CD4-positive, alpha-beta T cell treated with Interleukin-15 for 1 hour (primary cell): ENCODE results near the gene ACAA2.

ENCODE experiments used
- DNase-seq: peaks from one replicate; pipeline ENCODE4 v3.0.0-alpha.2; 2020

The ACAA2 gene, protein sequence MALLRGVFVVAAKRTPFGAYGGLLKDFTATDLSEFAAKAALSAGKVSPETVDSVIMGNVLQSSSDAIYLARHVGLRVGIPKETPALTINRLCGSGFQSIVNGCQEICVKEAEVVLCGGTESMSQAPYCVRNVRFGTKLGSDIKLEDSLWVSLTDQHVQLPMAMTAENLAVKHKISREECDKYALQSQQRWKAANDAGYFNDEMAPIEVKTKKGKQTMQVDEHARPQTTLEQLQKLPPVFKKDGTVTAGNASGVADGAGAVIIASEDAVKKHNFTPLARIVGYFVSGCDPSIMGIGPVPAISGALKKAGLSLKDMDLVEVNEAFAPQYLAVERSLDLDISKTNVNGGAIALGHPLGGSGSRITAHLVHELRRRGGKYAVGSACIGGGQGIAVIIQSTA

GRCh38 chr18:49813319-49814146 lies at the start of gene ACAA2:
TSS of gene ACAA2 (minus strand) at chr18:49813533. CDS start at chr18:49813484, 49 bp downstream.
- peak; percentile 85 for DNase-seq

GRCh38 chr18:49862656-49863385 lies 49.5 kb upstream of the ACAA2 start:
- no peak for DNase-seq

DNA sequence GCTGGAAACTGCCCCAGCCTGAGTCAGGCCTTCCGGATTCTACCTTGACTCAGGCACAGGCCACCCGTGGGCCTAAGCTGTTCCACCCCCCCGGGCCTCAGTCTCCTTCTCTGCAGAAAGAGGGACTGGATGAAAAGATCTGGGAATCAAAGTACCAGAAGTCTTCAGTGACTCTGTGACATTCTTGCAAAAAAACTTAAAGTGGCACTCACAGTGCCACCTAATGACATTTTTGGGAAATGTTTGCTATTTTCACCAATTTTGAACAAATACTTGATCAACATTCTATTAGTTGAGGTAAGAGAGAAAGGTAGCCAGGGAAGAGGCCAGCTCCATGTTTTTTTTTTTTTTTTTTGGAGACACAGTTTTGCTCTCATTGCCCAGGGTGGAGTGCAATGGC lies 48.3 kb upstream of the ACAA2 start:
- DNase-seq: no peak

- DNase-seq: no peak
Measured at GRCh38 chr18:49859725-49860124, 46.4 kb upstream of the ACAA2 start.

- no peak for DNase-seq
Measured at GRCh38 chr18:49859021-49859359, 45.7 kb upstream of the ACAA2 start.

DNA sequence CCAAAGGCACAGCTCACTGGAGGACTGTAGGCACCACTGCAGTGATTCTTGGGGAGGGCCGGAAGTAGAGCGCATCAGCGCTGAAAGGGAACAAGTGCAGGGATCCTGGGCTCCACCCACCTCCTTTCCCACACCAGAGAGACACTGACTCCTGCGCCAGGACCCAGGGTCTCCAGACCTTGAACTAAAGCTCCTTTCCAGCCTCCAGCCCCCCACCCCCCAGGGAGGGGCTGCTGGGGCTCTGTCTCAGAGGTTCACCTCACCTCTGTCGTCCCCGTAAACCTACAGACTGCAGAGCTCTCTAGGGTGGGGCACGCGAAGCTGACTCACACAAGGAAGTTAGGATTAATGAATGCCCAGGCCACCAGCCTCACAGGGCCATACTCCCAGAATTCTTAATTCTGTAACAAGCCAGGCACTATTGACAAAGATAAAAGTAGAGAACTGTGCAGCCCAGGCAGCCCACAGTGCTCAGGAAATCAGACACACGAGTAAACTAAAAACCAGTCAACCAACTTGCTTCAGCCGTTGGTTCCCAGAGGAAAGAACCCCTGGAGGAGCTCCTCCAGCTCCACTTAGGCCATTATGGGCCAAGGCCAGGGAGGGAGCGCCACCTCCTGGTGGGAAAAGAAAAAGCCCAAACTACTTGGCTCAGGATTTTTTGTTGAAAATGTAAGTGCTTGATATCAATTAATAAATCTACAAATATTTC lies 45.1 kb upstream of the ACAA2 start:
- DNase-seq: no peak

DNA sequence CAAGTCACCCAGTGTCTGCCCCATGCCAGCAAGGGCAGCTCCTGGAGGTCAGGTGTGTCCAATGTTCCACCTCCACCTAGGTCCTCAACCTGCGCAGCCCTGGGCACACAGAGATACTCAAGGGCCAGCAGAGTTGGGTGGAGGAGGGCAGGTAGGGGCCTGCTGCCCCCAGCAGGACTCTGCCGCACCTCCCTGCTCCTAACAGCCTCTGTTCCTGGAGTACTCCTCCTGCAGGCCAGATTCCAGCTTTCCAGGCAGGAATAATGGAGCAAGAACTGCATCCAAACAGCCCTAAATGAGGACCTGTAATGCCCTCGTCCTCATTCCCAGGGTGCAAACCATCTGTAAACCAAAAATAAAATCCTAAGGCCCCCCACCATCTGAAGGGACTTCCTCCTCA lies 44.4 kb upstream of the ACAA2 start:
- no peak for DNase-seq

DNA sequence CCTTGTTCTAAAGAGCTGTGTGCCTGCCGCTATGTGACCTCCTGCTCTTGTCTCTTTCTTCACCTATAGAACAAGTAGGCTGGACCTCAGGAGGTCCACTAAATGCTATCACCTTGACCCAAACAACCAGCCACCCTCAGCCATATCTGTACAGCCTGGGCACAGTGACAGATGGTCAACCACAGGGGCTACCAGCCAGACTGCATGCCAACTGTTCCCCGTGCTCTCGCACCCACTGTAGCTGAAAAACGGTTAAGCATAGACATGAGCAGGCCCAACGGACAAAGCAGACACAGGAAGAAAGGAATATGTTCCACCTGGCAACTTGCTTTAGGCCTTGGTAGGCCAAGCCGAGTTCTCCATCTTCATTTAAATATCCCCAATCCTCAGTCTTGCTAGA lies 43.2 kb upstream of the ACAA2 start:
- no peak for DNase-seq

GRCh38 chr18:49855711-49856415 lies 42.5 kb upstream of the ACAA2 start:
- no peak for DNase-seq

GRCh38 chr18:49854681-49855080 lies 41.3 kb upstream of the ACAA2 start:
- no peak for DNase-seq

- DNase-seq: no peak
Measured at GRCh38 chr18:49853436-49853835, 40.1 kb upstream of the ACAA2 start.

- DNase-seq: no peak
Measured at GRCh38 chr18:49853011-49853410, 39.7 kb upstream of the ACAA2 start.

GRCh38 chr18:49851624-49852023 lies 38.3 kb upstream of the ACAA2 start:
- no peak for DNase-seq

DNA sequence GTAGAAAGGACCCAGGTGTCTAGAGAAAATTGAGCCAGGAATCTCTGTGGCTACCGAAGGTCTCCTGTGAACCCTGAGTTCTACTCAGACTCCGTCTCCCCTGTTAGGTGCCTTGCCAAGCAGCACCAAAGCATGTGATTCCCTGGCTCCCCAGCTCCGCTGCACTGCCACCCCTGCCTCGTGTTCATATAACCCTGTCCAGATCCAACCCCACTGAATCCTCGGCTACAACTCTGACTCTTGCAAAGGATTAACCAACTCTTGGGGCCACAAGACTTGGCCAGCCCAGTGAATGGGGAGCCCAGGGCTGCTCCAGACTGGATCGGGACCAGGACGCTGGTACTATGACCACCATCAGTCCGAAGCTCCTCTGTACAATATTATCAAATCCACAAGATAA lies 37.3 kb upstream of the ACAA2 start:
- no peak for DNase-seq

- no peak for DNase-seq
Measured at GRCh38 chr18:49849331-49850217, 36.2 kb upstream of the ACAA2 start.

DNA sequence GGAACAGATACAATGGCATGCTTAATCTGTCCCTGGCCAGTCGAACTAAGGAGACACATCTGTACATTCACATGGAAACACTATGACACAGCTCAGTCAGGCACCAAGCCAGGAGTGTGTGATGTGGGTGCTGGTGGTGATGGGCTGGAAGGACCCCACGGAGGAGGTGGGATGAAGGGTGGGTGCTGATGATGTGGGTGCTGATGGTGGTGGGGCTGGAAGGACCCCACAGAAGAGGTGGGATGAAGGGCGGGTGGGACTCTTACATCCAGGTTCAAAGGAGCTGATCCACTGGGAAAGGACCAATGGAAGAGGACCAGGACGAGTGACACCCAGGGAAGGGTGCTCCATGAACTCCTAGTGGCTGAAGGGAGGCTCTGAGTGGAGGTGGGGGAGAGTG lies 34.8 kb upstream of the ACAA2 start:
- DNase-seq: no peak

DNA sequence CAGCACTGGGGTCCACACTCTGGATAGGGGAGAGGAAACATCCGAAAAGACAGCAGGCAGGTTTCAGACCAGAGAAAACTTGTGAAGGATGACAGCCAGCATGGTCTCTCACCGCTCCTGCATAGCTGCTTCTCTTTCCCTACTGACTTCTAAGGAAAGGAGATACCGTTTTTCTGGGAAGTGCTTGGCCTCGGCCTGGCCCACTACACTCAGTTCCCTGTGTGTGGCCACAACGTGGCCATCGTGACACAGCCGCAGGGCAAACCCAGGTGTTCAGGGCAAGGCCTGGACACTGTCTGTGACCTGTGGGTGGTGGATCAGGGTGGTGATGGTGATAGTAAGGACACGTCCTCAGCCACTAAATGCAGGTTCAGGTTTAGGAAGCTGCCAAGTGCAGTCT lies 34.2 kb upstream of the ACAA2 start:
- DNase-seq: no peak

DNA sequence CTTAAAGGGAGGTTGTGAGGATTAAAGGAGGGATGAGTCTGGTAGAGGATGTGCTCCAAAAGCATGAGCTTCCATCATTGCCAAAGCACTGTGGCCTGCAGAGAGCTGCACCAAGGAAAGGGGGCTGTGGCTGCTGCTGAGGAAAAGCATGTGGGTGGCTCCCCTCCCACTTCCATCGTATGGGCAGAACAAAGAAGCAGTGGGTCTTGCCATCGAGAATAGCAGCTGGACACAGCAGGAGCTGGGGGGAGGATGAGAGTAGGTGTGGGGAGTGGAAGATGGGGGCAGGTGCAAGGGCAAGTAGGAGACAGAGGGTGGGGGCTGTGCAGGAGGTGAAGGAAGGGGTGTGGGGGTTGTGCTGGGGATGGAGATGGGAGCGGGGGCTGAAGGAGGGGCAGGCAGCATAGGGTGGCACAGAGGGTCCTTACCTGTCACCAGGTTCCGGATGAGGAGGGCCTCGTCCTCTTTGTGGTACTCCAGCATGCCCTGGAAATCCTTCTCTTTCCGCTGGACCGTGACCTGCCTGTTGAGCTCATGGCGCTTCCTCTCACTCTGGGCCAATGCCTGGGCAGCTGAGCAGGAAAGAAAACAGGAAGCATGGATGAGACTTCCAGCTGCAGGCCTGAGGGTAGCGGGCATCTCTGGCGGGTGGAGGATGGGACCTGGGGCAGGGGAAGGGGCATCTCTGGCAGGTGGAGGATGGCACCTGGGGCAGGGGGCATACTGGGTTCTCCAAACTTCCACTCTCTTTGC lies 33.6 kb upstream of the ACAA2 start:
- no peak for DNase-seq

- no peak for DNase-seq
Measured at GRCh38 chr18:49846361-49846662, 33.0 kb upstream of the ACAA2 start.

- no peak for DNase-seq
Measured at GRCh38 chr18:49845629-49846360, 32.5 kb upstream of the ACAA2 start.
